GM18505 (cell line): ENCODE measurements around the gene DIS3L2.
"Not testable (repeated sequence)": the region's sequence is repeated elsewhere in the genome, so short reads cannot be mapped to it uniquely, and the experiment has no call there.

Experiments used
- ATAC-seq: cut with Tn5 transposase; IDR thresholded peaks from one replicate; pipeline ENCODE4 v1.9.1; 2021; ENCODE audit not compliant: unreplicated experiment
- POLR2A ChIP-seq: IDR thresholded peaks from 4 replicates; pipeline ENCODE4 v1.6.1; 2011; ENCODE audit warnings: borderline replicate concordance; ENCODE audit not compliant: insufficient read depth, insufficient read length; ENCODE audit errors: extremely low read depth

DIS3L2 gene

DNA sequence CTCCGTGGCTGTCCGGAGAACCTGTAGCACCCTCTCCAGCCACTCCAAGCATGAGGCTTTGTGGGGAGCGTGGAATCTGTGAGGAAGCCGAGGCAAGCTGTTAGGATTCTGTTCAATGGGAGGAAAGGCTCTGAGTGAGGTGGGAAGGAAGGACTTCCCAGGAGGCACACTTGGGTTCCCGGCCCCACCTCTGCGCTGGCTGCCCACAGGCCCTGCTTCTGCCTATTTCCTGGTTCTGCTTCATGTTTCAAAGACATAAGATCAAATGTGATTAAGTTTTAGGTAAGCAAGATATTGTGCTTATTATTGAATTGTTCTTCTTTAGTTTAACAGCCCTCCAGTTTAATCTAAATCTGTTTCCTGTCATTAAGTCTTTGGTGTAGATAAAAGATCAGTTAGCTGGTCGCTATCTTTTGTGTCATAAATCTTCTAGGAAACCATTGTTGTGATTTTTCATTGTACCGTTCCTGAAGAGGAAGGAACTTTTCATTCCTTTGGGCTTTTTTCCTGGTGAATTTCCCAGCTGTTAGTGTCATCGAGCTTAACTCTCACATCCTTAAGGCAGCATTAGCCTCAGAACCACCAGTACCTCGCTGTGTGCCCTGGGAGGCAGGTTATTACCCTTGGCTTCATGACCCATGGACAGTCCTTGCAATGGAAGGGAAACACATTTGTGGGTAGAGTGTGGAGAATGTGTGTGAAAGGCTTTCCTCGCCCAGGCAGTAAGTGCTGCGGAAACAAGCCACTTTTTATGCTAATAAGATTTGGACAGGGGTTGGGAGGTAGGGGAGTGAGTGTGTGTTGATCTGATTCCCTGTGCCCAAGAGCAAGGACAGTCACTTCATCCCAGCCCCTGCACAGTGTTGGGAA lies 355.2 kb downstream of the DIS3L2 start:
- TF ChIP-seq POLR2A, result no peak
- ATAC-seq, result no peak

DNA sequence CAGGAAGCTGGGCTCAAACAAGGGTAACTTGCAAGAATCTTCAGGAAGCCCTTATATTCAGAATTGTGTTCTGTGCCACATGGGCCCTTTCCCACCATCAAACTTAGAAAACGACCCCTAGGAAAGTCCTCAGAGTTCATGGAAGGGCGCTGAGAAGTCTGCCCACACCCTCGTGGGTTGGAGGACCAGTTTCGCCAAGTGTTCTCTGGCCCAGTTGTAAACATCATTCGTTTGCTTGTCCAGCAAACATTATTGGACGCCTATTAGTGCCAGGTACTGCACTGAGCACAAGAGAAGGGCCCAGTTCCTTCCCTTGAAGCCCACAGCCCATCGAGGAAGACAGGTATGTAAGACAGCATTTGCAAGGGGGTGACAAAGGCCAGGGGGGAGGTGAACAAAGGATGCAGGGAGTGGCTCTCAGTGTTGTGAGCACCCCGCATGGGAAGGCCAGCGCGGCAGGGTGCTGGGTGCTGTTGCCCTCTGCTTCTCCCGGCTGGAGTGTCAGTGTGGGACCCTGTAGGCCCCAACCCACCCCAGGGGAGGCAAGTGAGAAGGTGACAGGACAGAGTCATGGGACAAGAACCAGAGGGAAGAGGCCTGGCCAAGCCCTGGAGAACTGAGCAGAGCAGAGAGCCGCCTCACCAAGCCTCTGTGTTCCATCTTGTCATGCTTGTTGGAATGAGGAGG lies 356.8 kb downstream of the DIS3L2 start:
- ATAC-seq, result no peak
- TF ChIP-seq POLR2A, result no peak

DNA sequence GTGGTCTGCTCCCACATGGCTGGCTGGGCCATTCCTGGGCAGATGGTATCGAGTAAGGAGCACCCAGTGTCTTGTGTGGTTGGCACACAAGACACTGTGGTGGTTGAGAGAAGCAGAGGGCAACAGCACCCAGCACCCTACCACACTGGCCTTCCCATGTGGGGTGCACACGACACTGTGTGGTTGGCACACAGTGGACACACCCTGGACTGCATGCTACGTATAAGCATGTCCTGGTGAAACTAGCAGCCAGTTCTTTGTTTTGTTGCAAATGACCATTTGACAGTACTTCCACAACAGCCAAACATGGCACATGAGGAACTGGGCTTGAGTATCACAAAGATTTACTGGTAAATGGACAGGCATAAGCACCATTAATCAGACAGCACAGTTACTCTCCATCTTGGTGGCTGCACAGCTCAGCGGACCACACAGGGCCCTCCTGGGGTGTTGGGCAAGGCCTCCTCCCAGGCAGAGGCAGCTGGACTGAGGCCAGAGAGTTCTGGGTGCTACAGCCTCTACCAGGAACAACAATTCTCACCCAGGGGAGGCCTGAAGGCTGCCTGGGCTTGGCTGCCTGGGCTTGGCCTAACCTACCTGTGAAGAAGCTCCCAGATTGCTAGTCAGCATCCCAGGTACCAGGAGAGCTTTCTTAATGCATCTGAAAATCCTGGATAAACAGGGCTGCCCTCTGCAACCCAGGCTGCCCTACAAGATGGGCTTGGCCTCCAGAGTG lies 357.7 kb downstream of the DIS3L2 start:
- no peak for ATAC-seq
- no peak for TF ChIP-seq POLR2A

DNA sequence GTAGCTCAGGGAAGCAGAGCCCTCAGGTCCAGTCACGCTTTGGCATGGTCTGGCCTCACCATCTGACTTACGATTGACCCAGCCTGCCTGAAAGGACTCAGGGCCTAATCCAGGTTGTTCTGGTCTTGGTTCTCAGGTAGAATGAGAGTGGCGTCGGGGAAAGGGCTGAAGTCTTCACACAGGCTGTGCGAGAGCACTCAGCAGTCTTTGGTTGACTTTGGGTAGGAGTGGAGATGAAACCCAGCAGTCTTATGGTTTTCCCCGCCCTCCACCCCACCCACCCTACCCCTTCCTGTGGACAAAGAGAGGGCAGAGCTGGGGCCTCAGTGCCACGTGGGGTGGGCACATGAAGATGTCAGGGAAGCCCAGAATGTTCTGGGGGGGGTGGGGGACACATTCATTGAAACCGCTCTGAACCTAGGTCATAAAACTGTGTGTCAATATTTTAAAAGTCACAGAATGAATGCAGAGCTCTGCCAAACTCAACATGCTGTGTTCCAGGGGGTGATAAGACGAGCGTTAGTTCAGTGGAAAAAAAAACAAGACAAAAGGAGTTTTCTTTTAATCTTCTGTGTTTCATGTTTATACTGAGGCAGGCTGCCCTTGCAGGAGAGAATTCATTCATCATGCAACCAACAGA lies 358.4 kb downstream of the DIS3L2 start:
- no peak for ATAC-seq

DNA sequence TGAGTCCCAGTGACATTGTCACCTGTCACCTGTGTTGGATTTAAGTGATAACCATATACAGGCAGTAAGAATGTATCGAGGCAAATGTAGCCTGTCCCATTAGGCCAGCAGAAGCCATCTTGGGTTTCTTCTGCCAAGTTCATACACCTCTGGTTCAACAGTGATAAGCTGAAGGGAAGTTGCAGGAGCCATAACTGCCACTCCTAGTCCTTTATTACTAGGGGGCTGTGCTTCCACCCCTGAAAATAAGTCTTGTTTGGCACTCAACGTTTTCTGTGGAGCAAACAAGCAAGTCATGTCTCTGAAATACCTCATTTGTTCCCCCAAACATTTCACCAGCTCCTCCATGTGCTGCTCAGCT lies 358.9 kb downstream of the DIS3L2 start:
- TF ChIP-seq POLR2A, result no peak
- ATAC-seq, result no peak

More for the DNA sequence above, 358.4 kb downstream of the DIS3L2 start:
- TF ChIP-seq POLR2A, result no peak

DNA sequence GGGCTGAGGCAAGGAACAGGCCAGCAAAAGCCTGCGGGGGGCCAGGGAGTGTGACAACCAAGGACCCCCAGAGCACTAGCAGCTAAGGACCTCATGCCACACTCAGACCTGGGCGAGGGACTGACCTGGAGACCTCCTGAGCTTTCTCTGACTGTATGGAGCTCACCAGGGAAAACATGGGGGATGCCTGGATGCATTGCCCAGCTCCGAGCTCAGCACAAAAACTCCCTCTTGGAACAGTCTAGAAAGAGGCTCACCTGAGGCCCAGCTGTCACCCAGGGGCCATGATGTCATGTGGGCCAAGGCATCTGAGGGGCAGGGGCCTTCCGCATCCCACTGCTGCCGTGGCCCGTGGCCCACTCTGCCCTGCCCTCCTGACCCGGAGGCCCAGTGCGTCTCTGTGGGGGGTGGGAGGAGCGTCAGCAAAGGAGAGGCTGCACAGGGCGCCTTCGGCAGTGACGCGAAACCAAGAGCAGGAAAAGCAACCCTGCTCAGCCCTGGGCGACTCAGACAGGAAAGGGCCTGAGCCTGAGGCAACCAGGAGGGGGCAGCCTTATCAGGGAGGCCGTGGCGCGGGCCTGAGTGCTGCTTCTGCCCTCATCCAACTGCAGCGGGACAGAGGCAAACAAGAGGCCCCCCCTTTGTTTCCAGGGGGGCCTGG lies 359.8 kb downstream of the DIS3L2 start:
- TF ChIP-seq POLR2A, result no peak
- no peak for ATAC-seq

DNA sequence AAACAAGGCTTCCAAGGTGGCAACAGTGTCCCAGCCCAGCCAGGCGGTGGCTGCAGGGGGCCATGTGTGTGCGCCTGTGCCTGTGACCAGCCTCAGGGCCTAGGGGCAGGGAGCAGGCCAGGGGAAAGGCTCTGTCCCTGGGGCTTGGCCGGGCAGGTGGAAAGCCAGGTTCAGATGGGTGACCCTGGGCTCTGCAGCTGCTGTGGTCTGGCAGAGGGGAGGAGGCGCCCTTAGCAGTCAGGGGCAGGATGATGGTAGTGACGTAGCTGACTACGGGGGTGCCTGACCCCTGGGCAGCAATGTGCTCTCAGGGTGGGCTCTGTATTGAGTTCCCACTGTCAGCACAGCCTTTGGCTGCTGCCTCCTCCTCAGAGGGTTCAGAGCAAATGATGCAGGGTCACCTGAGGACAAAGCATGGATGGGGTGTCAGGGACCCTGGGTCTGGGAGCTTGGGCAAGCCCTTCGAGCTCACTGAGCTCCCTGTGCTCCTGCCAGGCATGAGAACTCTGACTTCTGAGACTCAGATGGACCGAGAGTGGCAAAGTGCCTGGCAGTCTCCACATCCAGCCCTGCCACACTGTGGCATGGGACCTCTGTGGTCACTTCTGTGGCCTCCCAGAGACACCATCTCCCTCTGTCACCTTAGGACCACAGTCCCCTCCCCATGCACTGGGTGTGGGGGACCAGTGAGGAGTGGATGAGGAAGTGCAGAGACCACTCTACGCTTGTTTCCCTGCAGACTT lies 360.5 kb downstream of the DIS3L2 start:
- no peak for TF ChIP-seq POLR2A
- ATAC-seq, result no peak

DNA sequence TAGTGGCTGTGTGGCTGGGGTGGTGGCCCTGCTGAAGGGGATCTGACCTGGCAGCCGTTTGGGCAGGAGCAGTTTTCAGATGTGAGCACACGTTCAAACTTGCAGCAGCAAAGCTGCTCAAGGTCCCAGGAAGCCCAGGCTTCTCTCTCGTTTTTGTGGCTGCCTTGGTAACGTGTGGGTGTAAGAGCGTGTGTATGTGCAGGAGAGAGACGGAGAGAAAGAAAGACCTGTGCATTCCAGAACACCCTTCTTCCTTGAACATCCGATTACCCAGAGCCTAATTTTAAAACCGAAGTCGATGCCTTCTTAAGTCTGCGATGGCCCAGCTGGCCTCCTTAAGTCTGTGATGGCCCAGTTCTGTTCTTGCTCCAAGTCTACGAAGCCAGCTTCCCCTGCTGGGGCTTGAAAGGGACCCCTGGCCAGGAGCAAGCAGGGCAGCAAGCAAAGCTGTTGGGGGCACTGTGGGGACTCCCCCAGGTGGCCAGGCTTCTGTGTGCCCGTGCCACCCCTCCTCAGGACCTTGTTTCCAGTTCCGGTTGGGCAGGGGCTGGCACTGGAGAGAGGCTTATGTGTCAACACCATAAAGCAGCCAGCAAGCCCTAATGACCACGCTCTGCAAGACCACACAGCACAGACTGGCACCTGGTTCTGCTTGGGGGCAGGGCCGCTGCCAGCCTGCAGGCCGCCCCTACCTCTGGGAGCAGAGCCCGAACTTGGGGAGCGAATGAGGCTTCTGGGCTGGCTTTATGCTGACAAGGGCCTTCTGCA lies 361.2 kb downstream of the DIS3L2 start:
- no peak for TF ChIP-seq POLR2A
- ATAC-seq, result no peak

DNA sequence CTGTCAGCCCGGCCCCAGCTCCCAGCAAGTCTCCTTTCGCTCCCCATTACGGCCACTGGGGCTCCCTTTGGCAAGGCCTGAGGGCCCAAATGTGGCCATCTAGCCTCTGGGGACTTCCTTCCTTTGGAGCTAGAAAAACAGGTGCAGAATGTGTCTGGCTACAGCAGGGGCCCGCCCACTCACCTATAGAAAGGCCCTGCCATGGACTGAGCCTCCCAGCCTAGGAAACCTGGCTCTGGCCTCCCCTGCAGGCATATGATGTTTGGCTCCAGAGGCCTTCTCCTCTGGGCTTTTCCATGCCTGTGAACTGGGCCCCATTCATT lies 361.8 kb downstream of the DIS3L2 start:
- no peak for TF ChIP-seq POLR2A
- no peak for ATAC-seq

DNA sequence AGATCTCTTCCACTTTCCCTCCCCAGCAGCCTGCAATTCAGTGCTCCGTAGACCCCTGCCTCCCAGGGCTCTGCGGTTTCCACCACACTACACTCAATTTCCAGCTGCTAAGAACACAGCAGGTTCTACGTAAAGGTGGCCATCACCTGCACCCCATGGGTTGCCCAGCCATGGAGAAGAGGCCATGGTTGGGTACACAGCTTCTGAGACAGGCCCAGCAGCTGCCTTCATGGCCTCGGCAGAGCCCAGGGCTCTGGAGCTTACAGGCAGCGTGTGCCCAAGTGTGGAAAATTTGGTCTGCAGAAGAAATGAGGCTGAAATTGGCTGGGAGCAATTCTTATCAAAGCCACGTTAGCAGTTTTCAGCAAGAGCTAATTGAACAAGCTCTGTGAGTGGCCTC lies 362.5 kb downstream of the DIS3L2 start:
- ATAC-seq, result not testable (repeated sequence)

DNA sequence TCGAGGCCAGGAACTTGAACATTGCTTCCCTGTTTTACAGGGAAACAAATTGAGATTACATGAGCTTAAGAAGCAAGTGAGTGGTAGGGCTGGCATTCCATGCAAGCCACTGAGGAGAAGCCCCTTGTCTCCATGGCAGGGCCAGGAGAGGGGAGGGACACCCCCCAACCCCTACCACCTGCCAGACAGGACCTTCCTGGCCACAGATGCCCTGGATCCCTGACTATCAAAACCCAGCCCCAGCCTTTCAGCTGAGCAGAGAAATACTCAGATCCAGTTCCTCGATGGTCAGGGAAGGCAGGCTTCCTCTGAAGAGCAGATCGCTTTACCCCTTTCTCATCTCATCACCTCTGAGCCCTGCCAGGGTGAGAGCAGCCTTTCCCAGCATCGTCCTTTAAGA lies 363.3 kb downstream of the DIS3L2 start:
- TF ChIP-seq POLR2A, result no peak
- no peak for ATAC-seq

DNA sequence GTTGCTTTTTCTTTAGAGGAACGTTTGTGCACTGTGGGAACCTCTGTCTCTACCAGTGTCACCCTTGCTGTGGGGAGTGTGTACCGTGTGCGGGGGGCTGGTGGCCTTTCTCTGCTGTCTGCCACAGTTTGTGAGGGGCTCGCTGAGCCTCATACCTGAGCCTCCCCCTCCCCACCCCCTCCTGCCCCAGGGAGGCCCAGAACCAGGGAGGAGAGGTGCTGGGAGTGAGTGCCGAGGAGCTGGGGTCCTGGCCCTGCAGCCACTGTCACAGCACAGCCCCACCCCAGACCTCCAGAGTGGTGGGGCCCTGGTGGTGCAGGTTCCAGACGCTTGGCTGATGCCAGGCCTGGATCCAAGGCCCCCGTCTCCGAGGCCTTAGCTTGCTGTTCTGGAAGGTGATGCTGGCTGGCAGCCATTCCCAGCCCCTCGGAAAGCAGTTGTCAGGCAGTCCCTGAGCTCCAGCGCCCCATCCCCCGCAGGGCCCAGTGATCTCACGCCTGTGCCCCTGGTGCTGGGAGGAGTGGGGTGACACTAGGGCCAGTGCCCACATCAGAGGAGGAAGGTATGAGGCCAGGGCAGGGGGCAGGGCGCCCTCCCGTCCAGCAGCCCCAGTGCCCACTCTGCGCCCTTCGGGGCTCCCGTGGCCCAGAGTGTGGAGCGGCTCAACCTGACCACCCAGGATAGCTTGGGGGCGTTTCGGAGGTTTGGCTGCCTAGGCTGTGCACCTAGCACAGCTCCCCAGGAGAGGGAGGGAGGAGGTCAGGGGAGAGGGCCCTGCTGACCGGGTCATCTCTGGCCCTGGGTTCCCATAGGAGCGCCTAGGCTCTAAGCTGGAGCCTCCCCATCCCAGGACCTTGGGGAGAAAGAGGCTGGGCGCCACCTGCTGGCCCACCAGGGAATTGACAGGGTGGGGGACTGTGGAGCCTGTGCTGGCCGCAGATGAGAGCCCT lies 364.1 kb downstream of the DIS3L2 start:
- ATAC-seq, result no peak
- TF ChIP-seq POLR2A, result no peak

DNA sequence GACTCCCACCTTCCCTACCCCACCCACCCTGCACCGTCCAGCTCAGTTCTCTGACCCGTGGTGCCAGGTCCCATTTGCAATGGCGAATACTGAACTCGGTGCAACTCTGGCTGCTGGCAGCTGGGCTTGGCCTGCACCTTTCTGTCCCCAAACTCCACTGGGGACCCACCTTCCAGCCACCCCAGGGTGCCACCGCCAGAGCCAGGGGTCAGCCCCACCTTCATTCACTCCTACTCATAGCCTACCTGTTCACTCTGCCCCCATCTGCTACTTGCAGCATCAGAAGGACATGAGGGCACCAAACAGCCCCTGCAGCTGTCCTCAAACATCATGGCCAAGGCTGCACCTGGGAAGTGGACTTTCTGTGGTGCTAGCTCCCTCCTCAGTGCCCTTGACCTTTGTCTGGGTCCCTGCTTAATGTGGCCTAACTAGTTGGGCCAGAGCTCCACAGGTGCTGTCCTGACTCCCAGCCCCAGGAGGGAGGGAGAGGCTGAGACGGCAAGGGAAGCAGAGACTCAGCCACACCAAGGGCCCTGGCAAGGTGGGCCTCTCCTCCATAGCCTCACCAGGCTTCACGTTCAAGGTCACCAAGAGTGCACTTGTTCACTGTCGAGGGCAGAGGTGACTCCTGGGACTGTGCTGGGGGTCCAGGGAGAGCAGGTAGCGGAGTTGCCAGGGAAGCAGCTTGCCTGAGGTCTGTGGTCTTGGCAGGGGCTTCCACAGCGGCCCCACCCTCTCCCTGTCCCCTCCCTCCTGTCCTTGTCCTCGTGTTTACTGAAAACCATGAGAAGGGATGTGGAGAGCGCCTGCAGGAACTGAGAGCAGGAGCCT lies 365.0 kb downstream of the DIS3L2 start:
- ATAC-seq, result not testable (repeated sequence)
